GM12874 (cell line): ENCODE data around the gene KCTD2.

Experiments
- CTCF ChIP-seq: IDR thresholded peaks from 2 replicates; pipeline ENCODE4 v1.5.1; 2011; ENCODE audit warnings: low read depth, mild to moderate bottlenecking, control low read depth, low read length, moderate library complexity; ENCODE audit not compliant: insufficient read depth

KCTD2 gene

GRCh38 chr17:75109046-75109406 is 62.0 kb downstream of the KCTD2 start:
- no peak for TF ChIP-seq CTCF

- TF ChIP-seq CTCF = no peak
Observed at GRCh38 chr17:75109407-75110233, 62.6 kb downstream of the KCTD2 start, which contains the start of gene ARMC7. Gene ARMC7, plus strand, starts transcription at chr17:75109969. Its CDS starts 320 bp downstream, at chr17:75110289.

- no peak for TF ChIP-seq CTCF
Observed at GRCh38 chr17:75110234-75110937, 63.4 kb downstream of the KCTD2 start.

- no peak for TF ChIP-seq CTCF
Observed at GRCh38 chr17:75111777-75112335, 64.8 kb downstream of the KCTD2 start.

GRCh38 chr17:75113798-75114551 is 67.0 kb downstream of the KCTD2 start:
- peak; percentile 85 for TF ChIP-seq CTCF

- TF ChIP-seq CTCF = no peak
Observed at GRCh38 chr17:75114552-75115314, 67.7 kb downstream of the KCTD2 start.
